Vagina (tissue), 2 donors: ENCODE measurements around the gene HES1.

Experiments used
- CTCF ChIP-seq, 3 experiments: fragments of 450-650 bp in 2 of 3; fragments of 200-600 bp in 1 of 3; sonication (generic) in 1 of 3; IDR thresholded peaks; one replicate each; pipeline ENCODE4 v1.5.1; 2017 to 2019; ENCODE audit warnings: antibody characterized with exemption in 3 of 3, mild to moderate bottlenecking in 2 of 3, moderate library complexity in 2 of 3
- POLR2A ChIP-seq, 2 donors: fragments of 450-650 bp; IDR thresholded peaks; one replicate each; pipeline ENCODE4 v1.6.1; 2017; ENCODE audit warnings: antibody characterized with exemption in 2 of 2, mild to moderate bottlenecking in 2 of 2, moderate library complexity in 2 of 2

GRCh38 chr3:194114123-194114522 is 21.8 kb upstream of the HES1 start:
- no peak for TF ChIP-seq CTCF (IDR thresholded peaks at IDR 0.05)
- TF ChIP-seq POLR2A (IDR thresholded peaks at IDR 0.05) = no peak
